GM10266 (cell line): Measurements from ENCODE around the gene ZNF283.
"Not testable (repeated sequence)": the region's sequence is repeated elsewhere in the genome, so short reads cannot be mapped to it uniquely, and the experiment has no call there.

Experiments
- DNase-seq: peaks from one replicate; pipeline ENCODE4 v3.0.0; 2012; ENCODE audit errors: extremely low spot score
- TF ChIP-seq, protein P1 (sequence below): IDR thresholded peaks from 2 replicates; pipeline ENCODE4 v1.5.1; 2012; ENCODE audit warnings: mild to moderate bottlenecking, low read depth; ENCODE audit not compliant: control insufficient read depth, insufficient read depth; ENCODE audit errors: missing control alignments

ZNF283 gene

DNA sequence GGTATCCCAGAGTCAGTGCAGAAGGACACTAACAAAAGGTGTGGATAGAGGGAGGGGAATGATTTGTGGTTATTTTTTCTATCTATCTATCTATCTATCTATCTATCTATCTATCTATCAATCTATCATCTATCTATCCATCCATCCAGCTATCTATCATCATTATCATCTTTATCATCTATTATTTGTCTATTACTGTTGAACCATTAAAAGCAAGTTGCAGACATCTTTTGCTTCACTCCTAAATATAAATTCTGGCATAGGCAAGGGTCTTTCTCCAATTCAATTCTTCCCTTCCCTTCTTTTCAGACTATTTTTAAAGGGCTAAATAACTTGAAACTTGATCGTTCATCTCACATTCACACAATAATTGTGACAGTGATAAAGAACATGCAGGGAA is 14.9 kb upstream of the ZNF283 start:
- DNase-seq, result no peak
- TF ChIP-seq, protein P1, sequence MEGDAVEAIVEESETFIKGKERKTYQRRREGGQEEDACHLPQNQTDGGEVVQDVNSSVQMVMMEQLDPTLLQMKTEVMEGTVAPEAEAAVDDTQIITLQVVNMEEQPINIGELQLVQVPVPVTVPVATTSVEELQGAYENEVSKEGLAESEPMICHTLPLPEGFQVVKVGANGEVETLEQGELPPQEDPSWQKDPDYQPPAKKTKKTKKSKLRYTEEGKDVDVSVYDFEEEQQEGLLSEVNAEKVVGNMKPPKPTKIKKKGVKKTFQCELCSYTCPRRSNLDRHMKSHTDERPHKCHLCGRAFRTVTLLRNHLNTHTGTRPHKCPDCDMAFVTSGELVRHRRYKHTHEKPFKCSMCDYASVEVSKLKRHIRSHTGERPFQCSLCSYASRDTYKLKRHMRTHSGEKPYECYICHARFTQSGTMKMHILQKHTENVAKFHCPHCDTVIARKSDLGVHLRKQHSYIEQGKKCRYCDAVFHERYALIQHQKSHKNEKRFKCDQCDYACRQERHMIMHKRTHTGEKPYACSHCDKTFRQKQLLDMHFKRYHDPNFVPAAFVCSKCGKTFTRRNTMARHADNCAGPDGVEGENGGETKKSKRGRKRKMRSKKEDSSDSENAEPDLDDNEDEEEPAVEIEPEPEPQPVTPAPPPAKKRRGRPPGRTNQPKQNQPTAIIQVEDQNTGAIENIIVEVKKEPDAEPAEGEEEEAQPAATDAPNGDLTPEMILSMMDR, result no peak

- no peak for DNase-seq
- TF ChIP-seq, protein P1, result no peak
Measured at GRCh38 chr19:43812688-43813087, 14.4 kb upstream of the ZNF283 start.

DNA sequence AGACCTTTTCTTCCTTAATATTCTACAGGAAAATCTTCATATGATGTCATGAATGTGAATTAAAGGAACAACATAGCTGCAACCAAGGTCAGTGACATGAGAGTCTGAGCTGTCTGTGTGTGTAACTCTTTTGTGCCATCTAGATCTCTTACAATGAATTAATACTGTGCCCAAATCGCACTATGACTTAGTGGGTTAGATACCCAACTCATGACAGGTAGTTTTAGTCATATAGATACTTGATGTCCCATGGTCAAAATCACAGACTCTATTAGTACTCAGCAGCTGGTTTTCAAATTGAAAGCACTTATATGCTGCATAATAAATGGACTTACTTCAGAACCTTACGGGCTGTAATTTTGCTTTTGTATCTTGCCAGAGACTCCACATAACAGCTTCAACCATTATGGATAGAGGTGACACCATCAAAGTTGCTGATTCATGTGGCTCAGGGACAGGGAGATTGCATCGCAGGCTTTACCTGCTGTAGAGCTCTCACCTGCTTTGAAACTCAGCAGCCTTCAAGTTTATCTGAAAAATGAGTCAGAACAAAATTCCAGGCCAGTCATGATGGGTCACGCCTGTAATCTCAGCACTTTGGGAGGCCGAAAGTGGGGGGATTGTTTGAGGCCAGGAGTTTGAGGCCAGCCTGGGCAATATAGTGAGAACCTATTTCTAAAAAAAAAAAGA is 12.3 kb upstream of the ZNF283 start:
- TF ChIP-seq, protein P1, result no peak
- no peak for DNase-seq

DNA sequence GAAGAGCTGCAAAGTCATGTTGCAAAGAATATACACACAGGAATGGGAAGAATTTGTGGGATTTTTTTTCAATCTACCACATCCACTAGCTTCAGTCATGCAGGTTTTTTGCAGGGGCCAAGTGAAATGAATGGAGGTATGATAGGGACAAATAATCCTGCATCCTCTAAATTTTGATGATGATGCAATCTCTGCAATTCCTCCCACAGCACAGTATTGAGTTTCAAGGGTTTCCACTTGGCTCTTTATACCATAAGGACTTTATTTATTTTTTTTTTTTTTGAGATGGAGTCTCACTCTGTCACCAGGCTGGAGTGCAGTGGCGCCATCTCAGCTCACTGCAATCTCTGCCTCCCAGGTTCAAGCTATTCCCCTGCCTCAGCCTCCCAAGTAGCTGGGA is 9.7 kb upstream of the ZNF283 start:
- not testable (repeated sequence) for DNase-seq

DNA sequence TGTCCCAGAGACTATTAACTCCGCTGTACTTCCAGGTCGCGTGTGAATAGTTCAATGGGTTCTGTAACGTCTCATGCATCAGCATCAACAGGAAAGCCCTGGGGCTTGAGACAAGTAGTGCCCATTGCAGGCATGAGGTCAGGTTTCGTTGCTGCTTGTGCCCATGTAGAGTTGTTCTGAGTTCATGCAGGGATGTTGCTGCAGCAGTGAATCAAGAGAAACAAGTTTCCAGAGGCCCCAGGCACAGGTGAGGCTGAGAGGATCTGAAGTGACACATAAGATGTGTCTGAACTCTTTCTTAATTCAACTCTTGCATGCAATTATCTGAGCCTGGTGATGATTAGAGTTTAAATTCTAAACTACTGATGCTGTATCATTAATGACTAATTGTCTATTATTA is 8.6 kb upstream of the ZNF283 start:
- DNase-seq, result no peak
- TF ChIP-seq, protein P1, result no peak

DNA sequence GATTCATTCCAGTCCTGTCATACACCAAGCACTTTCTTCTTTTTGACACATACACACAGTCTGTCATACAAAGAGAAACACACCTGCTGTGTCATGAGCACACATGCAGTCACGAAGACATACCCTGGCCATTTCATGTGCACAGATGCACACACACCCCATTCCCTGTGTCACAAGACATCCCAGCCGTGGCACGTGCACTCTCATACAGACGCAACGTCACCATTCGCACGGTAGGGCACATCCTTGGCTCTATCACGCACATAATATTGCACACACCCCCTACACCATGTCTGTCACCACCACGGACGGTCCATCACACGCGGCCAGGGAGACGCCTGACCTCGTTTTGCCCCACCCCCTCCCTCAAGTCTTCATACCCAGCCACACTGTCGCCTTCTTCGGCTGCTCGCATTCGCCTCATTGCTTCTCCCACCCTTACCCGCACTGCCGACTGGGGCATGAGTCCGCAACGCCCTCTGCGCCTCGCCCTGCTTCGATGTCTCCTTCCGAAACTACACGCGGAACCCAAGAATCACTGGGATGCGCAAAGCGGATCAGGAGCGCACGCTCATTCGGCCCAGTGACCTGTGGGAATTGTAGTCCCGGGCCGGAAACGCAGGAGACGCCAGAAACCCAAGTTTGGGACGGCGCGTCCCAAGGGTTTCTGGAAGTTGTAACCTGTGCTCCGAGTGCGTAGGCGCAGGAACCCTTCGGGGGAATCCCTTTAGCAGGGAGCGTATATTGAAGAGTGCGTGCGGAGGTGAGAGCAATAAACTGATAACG is 6.8 kb upstream of the ZNF283 start:
- TF ChIP-seq, protein P1, result no peak
- DNase-seq, result no peak

DNA sequence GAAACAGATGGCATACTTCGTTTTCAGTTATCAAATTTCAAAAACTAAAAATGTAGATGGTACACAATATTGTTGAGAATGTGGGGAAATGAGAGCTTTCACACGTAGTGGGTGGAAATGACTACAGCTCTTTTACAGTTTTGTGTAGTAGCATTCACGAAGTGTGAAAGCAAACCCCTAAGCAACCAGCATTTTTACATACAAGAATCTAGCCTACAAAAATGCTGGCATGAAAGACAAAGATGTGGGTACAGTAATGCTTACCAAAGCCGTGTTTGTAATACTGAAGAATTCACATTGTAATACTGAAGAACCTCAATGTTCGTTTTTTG is 6.3 kb upstream of the ZNF283 start:
- TF ChIP-seq, protein P1, result no peak
- DNase-seq, result no peak

DNA sequence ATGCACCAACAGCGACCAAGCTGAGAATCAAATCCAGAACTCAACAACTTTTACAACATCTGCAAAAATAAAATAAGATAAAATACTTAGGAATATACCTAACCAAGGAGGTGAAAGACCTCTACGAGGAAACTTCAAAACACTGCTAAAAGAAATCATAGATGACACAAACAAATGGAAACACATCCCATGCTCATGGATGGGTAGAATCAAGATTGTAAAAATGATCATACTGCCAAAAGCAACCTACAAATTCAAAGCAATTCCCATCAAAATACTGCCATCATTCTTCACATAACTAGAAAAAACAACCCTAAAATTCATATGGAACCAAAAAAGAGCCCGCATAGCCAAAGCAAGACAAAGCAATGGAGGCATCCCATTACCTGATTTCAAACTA is 3.3 kb upstream of the ZNF283 start:
- not testable (repeated sequence) for DNase-seq

DNA sequence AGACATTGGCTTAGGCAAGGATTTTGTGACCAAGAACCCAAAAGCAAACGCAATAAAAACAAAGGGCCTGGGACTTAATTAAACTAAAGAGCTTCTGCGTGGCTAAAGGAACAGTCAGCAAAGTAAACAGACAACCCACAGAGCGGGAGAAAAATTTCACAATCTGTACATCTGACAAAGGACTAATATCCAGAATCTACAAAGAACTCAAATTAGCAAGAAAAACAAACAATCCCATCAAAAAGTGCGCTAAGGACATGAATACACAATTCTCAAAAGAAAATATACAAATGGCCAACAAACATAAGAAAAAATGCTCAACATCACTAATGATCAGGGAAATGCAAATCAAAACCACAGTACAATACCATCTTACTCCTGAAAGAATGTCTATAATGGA is 2.5 kb upstream of the ZNF283 start:
- DNase-seq, result not testable (repeated sequence)
